Measurements from ENCODE around the gene PGC. TPM values are rescaled to one million over a fixed set of nuclear protein-coding genes. Genes with fewer than 3 reads are reported as not detected.

The PGC gene
- total RNA-seq, 3 donors from 2014 or later, result 0.14 to 0.38 (median 0.24) TPM

DNA sequence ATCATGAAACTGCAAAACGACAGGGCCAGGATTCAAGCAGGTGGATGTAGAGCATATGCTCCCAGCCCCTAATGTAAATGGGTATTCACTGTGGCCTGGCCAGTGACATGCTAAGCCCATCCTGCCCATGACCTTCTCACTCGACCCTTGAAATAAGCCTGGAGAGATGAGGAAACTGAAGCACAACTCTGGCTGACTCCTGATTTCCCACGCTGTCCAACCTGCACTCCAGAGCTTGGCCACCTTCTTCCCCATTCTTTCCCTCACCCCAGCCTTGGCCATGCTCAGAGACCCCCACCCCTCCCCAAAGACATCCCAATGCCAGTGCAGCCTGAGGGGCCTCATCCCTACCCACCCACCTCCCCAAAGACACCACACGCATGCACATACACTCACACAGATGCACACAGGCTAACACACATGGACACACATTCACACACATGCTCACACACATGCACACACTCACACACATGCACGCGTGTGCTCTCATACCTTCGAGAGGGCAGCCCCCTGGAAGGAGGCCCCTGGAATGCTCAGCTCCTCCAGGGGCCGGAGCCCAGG, 24.1 kb downstream of the PGC start:
- H3K27me3 Mint-ChIP-seq (ENCODE audit: low read depth), result no peaks in the 10 kb centered on the region
- H3K36me3 Mint-ChIP-seq (ENCODE audit: insufficient read depth), result peaks cover 3% of the 10 kb centered on the region
- H3K4me1 Mint-ChIP-seq (ENCODE audit: low read depth), result peaks cover 27% of the 10 kb centered on the region
- H3K4me3 Mint-ChIP-seq, result no peak overlapping the region
- H3K9me3 Mint-ChIP-seq, result no peaks in the 10 kb centered on the region
- no peak for ATAC-seq
- DNase-seq, result no peak

DNA sequence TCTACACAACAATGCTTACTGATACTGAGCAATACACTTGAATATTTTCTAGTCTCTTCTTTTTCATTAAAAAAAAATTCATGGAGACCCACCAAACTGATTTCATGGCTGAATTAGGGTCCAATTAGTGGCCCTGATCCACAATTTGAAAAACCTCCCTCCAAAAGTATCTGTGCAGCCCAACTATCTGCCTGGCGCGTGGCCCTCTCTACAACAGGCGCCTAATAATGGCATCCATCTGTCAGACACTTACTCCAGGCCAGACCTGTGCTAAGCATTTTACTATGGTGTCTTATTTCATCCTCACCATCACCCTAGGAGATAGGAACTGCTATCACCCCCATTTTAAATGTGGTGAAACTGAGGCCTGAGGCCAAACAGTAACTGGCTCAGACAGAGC, 25.8 kb downstream of the PGC start:
- Mint-ChIP-seq H3K4me3 (no peak overlapping the region), H3K9me3 (no peaks in the 10 kb centered on the region), H3K27me3 (ENCODE audit: low read depth) (no peaks in the 10 kb centered on the region), H3K4me1 (ENCODE audit: low read depth) (peaks cover 29% of the 10 kb centered on the region), H3K36me3 (ENCODE audit: insufficient read depth) (peaks cover 3% of the 10 kb centered on the region)
- DNase-seq (no peak), ATAC-seq (no peak)

DNA sequence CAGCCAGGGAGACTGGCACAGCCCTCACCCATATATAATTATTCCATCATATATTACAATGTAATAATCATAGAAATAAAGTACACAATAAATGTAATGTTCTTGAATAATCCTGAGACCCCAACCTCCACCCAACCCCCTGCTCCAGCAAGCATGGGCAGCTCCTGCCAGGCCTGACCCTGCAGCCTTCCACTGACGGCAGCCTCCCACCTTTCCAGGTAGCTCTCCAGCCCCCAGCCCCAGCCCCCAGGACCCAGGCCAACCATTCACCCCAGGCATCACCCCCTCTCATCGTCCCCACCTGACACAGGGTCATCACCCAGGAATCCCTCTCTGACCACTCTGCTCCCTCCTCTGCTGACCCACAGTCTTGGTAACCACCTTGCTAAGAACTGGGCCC, 26.4 kb downstream of the PGC start:
- Mint-ChIP-seq H3K9me3 (no peaks in the 10 kb centered on the region), H3K27me3 (ENCODE audit: low read depth) (no peaks in the 10 kb centered on the region), H3K36me3 (ENCODE audit: insufficient read depth) (peaks cover 3% of the 10 kb centered on the region), H3K4me1 (ENCODE audit: low read depth) (peaks cover 34% of the 10 kb centered on the region), H3K4me3 (no peak overlapping the region)
- no peak for ATAC-seq
- DNase-seq, result no peak

DNA sequence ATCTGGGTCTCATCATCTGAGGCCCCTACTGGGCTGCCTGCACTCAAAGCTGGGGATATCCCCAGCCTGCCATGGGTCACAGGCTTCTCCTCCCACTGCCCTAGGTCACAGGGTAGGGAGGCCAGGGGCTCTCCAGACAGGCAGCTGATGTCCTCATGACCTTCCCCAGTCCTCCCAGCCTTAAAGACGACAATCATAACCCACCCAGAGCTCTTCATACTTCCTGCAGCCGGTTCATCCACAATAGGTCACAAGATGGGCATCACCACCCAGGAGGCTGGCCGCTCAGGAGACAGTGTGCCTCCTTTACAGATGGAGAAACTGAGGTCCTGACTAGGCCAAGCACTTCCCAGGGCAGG, 27.0 kb downstream of the PGC start:
- no peaks in the 10 kb centered on the region for H3K9me3 Mint-ChIP-seq
- no peak for DNase-seq
- ATAC-seq, result no peak

DNA sequence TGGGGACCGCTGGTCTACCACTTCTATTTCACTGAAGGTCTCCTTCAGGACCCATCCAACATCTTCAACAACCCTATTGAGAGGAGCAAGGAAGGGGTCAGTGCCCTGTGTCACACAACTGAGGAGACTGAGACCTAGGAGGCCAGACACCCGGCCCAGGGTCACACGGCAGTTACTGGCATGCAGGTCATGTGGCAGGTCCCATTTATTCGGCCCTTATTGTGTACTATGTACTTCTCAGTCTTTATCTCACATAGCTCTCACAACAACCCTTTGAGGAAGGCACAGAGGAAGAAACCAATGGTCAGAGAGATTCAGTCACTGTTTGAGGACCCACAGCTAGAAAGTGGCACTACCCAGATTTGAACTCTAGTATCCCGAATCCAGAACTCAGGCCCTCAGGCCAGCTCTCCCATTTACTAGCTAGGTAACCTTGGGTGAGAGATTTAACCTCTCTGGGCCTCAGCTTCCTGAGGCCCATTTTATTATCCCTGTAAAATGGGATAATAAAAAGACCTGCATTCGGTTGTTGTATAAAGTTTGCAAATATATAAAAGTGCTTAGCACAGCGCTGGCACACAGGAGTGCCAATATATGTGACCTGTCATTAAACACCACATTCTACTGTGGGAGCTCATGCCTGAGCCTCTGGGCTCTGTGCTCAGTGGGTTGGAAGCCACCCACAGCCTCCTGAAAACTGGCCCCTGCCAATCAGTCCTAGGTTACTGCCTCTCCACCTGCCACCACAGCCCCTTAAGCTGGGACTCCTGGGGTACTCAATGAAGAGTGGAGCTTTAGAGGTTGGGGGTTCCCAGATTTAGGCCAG, 27.5 kb downstream of the PGC start:
- ATAC-seq, result no peak
- Mint-ChIP-seq H3K9me3 (no peaks in the 10 kb centered on the region), H3K4me1 (ENCODE audit: low read depth) (peaks cover 32% of the 10 kb centered on the region), H3K36me3 (ENCODE audit: insufficient read depth) (peaks cover 3% of the 10 kb centered on the region), H3K4me3 (no peak overlapping the region), H3K27me3 (ENCODE audit: low read depth) (no peaks in the 10 kb centered on the region)
- DNase-seq, result no peak

More for the DNA sequence above, 27.0 kb downstream of the PGC start:
- H3K27me3 Mint-ChIP-seq (ENCODE audit: low read depth), result no peaks in the 10 kb centered on the region
- no peak overlapping the region for H3K4me3 Mint-ChIP-seq
- peaks cover 3% of the 10 kb centered on the region for H3K36me3 Mint-ChIP-seq (ENCODE audit: insufficient read depth)
- peaks cover 33% of the 10 kb centered on the region for H3K4me1 Mint-ChIP-seq (ENCODE audit: low read depth)

DNA sequence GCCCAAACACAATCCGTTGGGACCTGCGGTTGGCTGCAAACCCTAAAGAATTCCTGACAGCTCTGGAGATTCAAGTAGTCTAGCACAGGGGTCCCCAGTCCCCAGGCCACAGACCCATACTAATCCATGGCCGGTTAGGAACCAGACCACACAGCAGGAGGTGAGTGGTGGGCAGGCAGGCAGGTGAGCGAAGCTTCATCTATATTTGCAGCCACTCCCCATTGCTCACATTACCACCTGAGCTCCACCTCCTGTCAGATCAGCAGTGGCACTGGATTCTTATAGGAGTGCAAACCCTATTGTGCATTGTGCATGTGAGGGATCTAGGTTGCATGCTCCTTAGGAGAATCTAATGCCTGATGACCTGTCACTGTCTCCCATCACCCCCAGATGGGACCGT, 28.4 kb downstream of the PGC start:
- H3K4me3 Mint-ChIP-seq, result no peak overlapping the region
- no peak for DNase-seq
- ATAC-seq, result no peak
- H3K4me1 Mint-ChIP-seq (ENCODE audit: low read depth), result peaks cover 30% of the 10 kb centered on the region
- no peaks in the 10 kb centered on the region for H3K27me3 Mint-ChIP-seq (ENCODE audit: low read depth)
- peaks cover 3% of the 10 kb centered on the region for H3K36me3 Mint-ChIP-seq (ENCODE audit: insufficient read depth)
- no peaks in the 10 kb centered on the region for H3K9me3 Mint-ChIP-seq

DNA sequence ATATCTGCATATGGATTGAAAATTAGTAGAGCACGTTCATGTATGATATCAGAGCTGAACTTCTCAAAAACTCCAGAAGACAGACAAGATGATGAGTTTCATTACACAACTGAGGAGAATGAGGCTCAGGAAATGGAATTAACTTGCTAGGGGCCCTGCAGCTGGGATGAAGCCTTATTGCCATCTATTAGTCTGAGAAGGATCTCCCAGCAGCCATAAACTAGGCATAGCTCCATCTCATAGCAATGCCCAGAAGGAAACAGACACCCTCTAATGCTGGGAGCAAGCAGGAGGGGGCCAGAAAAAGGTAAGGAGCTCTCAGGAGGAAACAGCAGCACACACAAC, 29.8 kb downstream of the PGC start:
- DNase-seq, result no peak
- H3K9me3 Mint-ChIP-seq, result no peaks in the 10 kb centered on the region
- no peaks in the 10 kb centered on the region for H3K27me3 Mint-ChIP-seq (ENCODE audit: low read depth)
- no peak for ATAC-seq
- H3K4me3 Mint-ChIP-seq, result no peak overlapping the region
- peaks cover 26% of the 10 kb centered on the region for H3K4me1 Mint-ChIP-seq (ENCODE audit: low read depth)
- H3K36me3 Mint-ChIP-seq (ENCODE audit: insufficient read depth), result no peaks in the 10 kb centered on the region

DNA sequence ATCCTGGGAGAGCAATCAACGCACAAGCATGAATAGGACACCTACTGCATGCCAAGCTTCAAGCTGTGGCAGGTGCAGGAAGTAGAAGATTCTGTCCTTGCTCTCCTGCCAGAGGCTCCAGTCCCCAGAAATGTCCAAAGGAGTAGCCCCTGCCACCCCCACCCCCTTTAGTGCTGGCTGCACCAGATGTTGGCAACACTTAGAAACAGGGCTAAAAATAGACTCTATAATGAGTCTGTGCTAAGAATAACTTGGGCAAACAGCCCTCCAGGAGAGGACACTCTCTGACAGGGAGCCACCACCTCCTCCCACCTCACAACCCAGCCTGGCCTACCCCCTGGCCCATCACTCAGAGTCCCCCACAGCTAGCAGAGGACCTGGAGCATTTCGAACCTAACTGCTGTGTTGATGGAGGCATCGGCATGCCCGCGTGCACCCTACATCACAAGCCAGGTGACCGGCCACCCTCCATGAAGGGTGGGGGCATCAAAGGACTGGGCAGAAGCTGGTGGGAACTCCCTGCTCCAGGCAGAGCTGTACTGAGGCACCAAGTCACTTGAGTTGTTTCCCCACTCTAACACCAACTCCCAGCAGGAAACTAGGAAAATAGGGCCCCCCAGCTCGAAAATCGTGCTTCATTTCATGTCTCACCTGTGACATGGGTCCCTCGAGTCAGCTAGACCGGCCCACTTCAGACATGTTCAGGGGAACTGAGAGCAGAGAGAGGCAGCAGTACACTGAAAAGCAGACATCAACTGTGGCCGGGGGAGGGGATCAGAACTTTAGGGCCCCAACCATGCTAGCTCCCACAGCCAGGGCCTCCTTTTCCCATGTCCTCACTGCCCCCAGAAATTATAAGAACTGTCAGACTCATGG, 30.4 kb downstream of the PGC start:
- no peak for ATAC-seq

DNA sequence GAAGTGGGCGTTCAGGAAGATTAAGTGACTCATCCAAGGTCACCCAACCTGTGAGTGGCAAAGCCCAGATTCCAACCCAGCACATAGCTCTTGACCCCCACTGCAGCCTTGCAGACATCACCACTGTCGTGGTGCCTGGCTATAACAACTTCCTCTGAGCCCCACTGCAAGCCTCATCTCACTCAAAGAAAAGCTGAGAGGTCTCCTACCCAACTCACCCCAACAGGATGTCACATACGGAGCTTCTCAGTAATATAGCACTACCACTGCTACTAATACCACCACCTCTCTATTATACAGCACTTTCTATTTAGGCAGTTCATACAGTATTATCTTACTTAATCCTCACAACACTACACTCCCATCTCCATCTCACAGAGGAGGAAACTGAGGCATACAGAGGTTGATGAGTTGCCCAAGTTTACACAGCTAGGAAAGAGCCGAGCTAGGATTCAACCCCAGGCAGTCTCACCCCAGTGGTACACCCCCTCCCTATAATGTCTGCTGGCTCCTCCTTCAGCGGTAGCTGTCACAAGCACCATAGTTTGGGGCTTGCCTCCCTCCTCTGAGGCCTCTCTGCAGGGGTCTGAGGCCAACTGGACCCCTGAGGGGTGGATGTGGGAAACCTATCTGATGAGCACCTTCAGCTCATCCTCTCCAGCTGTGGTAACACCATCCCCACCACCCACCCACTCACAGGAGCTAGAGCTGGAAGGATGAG, 31.2 kb downstream of the PGC start:
- H3K4me1 Mint-ChIP-seq (ENCODE audit: low read depth), result peaks cover 25% of the 10 kb centered on the region
- H3K36me3 Mint-ChIP-seq (ENCODE audit: insufficient read depth), result no peaks in the 10 kb centered on the region
- DNase-seq (no peak), ATAC-seq (peak in 1 of 2 donors; percentile 36)
- no peaks in the 10 kb centered on the region for H3K27me3 Mint-ChIP-seq (ENCODE audit: low read depth)
- H3K4me3 Mint-ChIP-seq, result no peak overlapping the region
- H3K9me3 Mint-ChIP-seq, result no peaks in the 10 kb centered on the region

More for the DNA sequence above, 30.4 kb downstream of the PGC start:
- no peaks in the 10 kb centered on the region for H3K36me3 Mint-ChIP-seq (ENCODE audit: insufficient read depth)
- no peaks in the 10 kb centered on the region for H3K27me3 Mint-ChIP-seq (ENCODE audit: low read depth)
- H3K4me1 Mint-ChIP-seq (ENCODE audit: low read depth), result peaks cover 26% of the 10 kb centered on the region
- no peak for DNase-seq
- H3K4me3 Mint-ChIP-seq, result no peak overlapping the region
- H3K9me3 Mint-ChIP-seq, result no peaks in the 10 kb centered on the region

DNA sequence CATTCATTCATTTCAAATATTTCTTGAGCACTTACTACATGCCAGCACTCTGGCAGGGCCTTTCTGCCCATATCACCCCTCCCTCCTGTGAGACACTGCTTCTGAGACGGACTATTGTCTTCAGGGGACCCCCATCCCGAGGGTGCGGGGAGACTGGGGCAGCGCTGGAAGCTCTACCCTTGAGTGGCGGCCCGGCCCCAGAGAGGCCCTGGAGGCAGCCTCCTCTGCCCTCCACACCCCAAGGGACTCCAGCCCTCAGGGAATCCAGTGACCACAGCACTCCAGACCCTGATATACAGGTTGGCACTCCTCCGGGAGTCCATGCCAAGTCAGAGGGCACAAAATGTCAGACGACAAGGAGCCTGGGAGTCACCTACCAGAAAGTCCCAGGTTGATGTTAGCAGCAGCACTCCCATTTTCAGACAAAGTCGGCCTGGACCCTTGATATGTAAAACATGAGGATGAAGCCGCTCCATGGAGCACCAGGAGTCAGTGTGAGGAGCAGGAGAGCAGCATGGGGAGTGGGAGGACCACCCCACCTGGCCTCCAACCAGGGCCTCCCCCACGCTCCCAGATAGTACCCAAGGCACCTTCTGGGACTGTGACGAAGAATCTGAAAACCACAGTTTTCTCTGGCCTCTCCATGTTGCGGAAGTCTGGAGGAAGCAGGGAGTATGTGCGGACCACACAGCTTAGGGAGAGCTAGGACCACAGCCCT, 32.5 kb downstream of the PGC start:
- Mint-ChIP-seq H3K4me1 (ENCODE audit: low read depth) (peaks cover 25% of the 10 kb centered on the region), H3K36me3 (ENCODE audit: insufficient read depth) (no peaks in the 10 kb centered on the region), H3K4me3 (no peak overlapping the region), H3K9me3 (no peaks in the 10 kb centered on the region), H3K27me3 (ENCODE audit: low read depth) (no peaks in the 10 kb centered on the region)
- ATAC-seq (no peak), DNase-seq (no peak)

DNA sequence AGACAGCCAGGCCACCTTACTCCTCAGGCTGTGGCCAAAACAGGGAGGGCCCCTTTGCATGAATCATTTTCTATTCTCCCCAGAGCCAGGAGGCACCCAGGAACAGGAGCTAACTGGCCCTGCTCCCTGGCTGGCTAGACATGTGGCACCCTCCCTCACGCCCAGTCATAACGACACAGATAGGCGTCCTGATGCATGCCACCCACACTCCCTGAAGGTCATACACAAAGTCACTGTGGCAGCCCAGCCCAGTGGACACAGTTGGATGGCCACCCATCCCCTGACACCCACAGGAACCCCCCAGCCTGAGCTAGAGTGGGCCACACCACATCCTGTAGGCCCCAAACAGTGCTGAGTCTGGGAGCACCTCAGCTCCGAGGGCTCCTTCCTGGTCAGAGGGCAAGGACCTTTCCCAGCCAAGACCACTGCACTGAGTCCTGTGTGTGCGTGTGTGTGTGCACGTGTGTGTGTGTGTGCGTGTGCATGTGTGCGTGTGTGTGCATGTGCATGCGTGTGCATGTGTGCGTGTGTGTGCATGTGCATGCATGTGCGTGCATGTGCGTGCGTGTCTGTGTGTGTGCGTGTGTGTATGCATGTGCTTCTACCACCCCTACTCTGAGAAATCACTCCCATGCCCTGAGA, 33.4 kb downstream of the PGC start:
- DNase-seq (no peak), ATAC-seq (peak; percentile 38 to 42)
- no peaks in the 10 kb centered on the region for H3K27me3 Mint-ChIP-seq (ENCODE audit: low read depth)
- H3K36me3 Mint-ChIP-seq (ENCODE audit: insufficient read depth), result no peaks in the 10 kb centered on the region
- no peaks in the 10 kb centered on the region for H3K9me3 Mint-ChIP-seq
- no peak overlapping the region for H3K4me3 Mint-ChIP-seq
- H3K4me1 Mint-ChIP-seq (ENCODE audit: low read depth), result peaks cover 25% of the 10 kb centered on the region

DNA sequence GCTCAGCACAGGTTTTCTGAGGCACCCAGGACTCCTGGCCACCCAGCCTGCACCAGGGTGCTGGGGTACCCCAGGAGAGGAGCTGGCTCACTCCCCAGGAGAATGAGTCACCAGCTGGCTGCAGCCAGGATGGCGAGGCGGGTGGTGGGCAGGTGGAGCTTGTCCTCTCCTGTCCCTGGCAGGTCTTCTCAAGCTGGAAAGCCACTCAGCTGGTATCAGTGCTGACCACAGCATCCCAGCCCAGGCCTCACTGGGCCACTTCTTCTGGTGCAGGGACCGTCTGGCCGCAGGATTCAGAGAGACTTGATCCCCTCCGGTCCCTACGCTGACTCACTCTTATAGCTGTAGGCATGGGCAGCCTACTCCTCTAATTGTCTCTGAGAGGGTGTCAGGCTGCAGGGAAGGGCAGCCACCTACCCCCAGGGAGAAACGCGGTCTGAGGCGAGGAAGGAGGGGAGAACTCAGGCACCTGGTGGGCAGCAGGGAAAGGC, 34.0 kb downstream of the PGC start:
- Mint-ChIP-seq H3K36me3 (ENCODE audit: insufficient read depth) (peaks cover 3% of the 10 kb centered on the region), H3K27me3 (ENCODE audit: low read depth) (no peaks in the 10 kb centered on the region), H3K4me1 (ENCODE audit: low read depth) (peaks cover 31% of the 10 kb centered on the region), H3K9me3 (no peaks in the 10 kb centered on the region), H3K4me3 (no peak overlapping the region)
- ATAC-seq (no peak), DNase-seq (no peak)

DNA sequence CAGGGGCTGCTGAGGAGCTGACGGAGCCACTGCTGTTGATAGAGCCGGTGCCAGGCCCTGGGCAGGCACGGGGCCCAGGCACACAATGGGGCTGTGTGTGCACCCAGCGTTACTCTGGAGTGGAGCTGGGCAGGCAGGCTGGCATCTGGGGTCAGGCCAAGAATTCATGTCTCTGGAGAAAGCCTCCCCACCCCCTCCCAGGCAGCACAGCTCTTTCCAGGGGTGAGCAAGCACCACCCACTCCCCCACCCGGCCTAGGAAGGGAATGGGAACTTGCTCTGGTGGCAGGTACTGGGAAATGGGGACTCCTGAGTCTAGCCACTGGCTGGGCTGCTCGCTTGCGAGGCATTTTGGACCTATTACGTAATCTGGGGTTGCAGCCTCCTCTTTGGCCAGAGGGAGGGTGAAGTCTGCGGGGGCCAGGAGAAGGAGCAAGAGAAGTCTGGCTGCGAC, 34.5 kb downstream of the PGC start:
- Mint-ChIP-seq H3K36me3 (ENCODE audit: insufficient read depth) (peaks cover 3% of the 10 kb centered on the region), H3K27me3 (ENCODE audit: low read depth) (no peaks in the 10 kb centered on the region), H3K4me1 (ENCODE audit: low read depth) (peaks cover 36% of the 10 kb centered on the region), H3K9me3 (no peaks in the 10 kb centered on the region), H3K4me3 (no peak overlapping the region)
- ATAC-seq (no peak), DNase-seq (no peak)

All from activated T-cell treated with anti-CD3 and anti-CD28 coated beads, Interleukin-2, amount 50 U/mL, for 4 hours (primary cell).